Ishikawa (cell line): ENCODE results near the gene GLT8D1.

Source experiments
- CEBPB ChIP-seq: IDR thresholded peaks from 2 replicates; pipeline ENCODE4 v1.6.1; 2012
- CREB1 ChIP-seq: IDR thresholded peaks from 2 replicates; pipeline ENCODE4 v1.6.1; 2012; ENCODE audit warnings: low read depth
- EGR1 ChIP-seq: IDR thresholded peaks from 2 replicates; pipeline ENCODE4 v1.6.1; 2012
- EP300 ChIP-seq: IDR thresholded peaks from 2 replicates; pipeline ENCODE4 v1.6.1; 2012; ENCODE audit warnings: borderline replicate concordance
- FOXM1 ChIP-seq: IDR thresholded peaks from 2 replicates; pipeline ENCODE4 v1.6.1; 2012; ENCODE audit warnings: low read depth, borderline replicate concordance
- NFIC ChIP-seq: IDR thresholded peaks from 2 replicates; pipeline ENCODE4 v1.6.1; 2012
- RAD21 ChIP-seq: IDR thresholded peaks from 2 replicates; pipeline ENCODE4 v1.6.1; 2012; ENCODE audit warnings: low read depth
- TAF1 ChIP-seq: IDR thresholded peaks from 2 replicates; pipeline ENCODE4 v1.6.1; 2012; ENCODE audit warnings: low read depth, mild to moderate bottlenecking
- TCF12 ChIP-seq: IDR thresholded peaks from 2 replicates; pipeline ENCODE4 v1.6.1; 2012; ENCODE audit warnings: low read depth
- TEAD4 ChIP-seq: IDR thresholded peaks from 2 replicates; pipeline ENCODE4 v1.6.1; 2012
- YY1 ChIP-seq: IDR thresholded peaks from 2 replicates; pipeline ENCODE4 v1.6.1; 2012; ENCODE audit warnings: low read depth
- ZBTB7A ChIP-seq: IDR thresholded peaks from 2 replicates; pipeline ENCODE4 v1.6.1; 2012; ENCODE audit warnings: low read depth
- TF ChIP-seq, protein P1 (sequence below): IDR thresholded peaks from 2 replicates; pipeline ENCODE4 v1.6.1; 2012
- TF ChIP-seq, protein P2 (sequence below): IDR thresholded peaks from 2 replicates; pipeline ENCODE4 v1.6.1; 2012
- TF ChIP-seq, protein P3 (sequence below): IDR thresholded peaks from 2 replicates; pipeline ENCODE4 v1.6.1; 2012; ENCODE audit warnings: low read depth, mild to moderate bottlenecking

GLT8D1 gene

DNA sequence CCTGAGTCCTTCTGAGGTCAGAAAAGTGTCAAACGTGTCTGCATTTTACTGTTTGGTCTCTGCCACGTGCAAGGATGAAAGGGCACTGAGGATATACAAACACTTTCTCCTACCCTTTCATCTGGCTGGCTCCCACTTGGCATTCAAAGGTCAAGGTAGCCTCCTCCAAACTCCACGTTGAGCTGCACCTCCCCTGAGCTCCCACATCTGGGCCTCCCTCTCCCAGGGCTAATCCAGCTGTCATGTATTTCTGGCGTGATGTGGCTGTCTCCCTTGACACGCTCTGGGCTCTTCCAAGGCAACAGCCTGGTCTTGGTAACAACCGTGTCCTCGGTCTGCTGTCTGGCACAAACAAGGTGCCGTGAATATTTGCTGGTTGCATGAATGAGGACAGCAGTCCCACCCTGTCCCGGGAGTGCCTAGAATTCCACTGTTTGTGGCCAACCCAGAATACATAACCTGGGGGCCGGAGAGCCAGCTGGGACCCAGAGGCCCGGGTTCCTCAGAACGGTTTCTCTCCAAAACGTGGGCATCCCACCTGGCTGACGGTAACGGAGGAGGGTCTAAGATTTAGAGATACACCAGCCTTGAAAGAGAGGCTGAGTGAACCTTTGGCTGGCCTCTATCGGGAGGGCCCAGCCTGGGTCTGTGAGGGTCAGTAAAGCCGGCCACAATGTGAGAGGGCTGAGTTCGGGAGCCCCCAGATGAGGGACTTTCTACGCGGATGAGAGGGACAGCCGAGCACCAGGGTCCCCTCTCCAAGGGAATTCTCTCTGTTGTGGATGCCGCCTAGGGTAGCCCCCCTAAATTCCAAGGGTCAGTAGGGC lies 767 bp downstream of the GLT8D1 start:
- TF ChIP-seq ZBTB7A (no peak), CEBPB (no peak), FOXM1 (no peak), YY1 (no peak), EP300 (no peak), TCF12 (no peak), TAF1 (no peak), EGR1 (no peak), NFIC (no peak), CREB1 (no peak), TEAD4 (no peak), RAD21 (no peak)
- TF ChIP-seq, protein P1, sequence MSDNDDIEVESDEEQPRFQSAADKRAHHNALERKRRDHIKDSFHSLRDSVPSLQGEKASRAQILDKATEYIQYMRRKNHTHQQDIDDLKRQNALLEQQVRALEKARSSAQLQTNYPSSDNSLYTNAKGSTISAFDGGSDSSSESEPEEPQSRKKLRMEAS: no peak; the same call in 1 of the 2 replicates
- TF ChIP-seq, protein P2, sequence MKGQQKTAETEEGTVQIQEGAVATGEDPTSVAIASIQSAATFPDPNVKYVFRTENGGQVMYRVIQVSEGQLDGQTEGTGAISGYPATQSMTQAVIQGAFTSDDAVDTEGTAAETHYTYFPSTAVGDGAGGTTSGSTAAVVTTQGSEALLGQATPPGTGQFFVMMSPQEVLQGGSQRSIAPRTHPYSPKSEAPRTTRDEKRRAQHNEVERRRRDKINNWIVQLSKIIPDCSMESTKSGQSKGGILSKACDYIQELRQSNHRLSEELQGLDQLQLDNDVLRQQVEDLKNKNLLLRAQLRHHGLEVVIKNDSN: no peak
- TF ChIP-seq, protein P3, sequence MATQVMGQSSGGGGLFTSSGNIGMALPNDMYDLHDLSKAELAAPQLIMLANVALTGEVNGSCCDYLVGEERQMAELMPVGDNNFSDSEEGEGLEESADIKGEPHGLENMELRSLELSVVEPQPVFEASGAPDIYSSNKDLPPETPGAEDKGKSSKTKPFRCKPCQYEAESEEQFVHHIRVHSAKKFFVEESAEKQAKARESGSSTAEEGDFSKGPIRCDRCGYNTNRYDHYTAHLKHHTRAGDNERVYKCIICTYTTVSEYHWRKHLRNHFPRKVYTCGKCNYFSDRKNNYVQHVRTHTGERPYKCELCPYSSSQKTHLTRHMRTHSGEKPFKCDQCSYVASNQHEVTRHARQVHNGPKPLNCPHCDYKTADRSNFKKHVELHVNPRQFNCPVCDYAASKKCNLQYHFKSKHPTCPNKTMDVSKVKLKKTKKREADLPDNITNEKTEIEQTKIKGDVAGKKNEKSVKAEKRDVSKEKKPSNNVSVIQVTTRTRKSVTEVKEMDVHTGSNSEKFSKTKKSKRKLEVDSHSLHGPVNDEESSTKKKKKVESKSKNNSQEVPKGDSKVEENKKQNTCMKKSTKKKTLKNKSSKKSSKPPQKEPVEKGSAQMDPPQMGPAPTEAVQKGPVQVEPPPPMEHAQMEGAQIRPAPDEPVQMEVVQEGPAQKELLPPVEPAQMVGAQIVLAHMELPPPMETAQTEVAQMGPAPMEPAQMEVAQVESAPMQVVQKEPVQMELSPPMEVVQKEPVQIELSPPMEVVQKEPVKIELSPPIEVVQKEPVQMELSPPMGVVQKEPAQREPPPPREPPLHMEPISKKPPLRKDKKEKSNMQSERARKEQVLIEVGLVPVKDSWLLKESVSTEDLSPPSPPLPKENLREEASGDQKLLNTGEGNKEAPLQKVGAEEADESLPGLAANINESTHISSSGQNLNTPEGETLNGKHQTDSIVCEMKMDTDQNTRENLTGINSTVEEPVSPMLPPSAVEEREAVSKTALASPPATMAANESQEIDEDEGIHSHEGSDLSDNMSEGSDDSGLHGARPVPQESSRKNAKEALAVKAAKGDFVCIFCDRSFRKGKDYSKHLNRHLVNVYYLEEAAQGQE: no peak

DNA sequence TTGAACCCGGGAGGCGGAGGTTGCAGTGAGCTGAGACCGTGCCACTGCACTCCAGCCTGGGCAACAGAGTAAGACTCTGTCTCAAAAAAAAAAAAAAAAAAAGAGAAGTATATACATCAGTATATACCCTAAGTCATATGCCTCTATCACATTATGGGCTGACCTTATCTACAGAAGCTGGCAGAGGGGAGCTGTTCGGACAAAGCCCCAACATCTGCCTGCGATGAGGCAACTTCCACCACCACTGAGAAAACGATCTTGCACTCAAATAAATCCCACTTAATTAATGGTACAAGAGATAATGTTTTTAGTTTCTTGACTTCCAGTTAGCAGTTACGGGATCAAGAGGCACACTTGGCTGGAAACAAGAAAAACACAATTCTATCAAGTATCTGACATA lies 2.2 kb downstream of the GLT8D1 start:
- TF ChIP-seq, protein P1: no peak
- TF ChIP-seq NFIC (no peak), RAD21 (no peak), EGR1 (no peak), TAF1 (no peak), EP300 (no peak), YY1 (no peak), TCF12 (no peak), FOXM1 (no peak), CEBPB (no peak), ZBTB7A (no peak), TEAD4 (no peak), CREB1 (no peak)
- TF ChIP-seq, protein P2: no peak
- TF ChIP-seq, protein P3: no peak

DNA sequence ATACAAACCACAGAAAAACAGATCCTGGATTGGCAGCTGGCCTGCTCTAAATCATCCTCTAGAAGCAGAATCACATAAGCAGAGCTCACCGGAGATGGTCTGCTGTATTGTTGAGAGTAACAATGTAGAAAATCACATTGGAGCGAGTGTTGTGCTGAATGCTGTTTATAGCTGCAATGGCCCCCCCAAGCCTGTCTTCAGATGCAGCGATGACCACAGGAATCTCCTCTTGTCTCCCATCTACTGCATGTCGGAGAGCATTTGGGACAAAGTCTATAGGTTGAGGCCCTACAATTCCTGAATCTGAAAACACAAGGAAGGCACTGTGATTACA lies 8.0 kb downstream of the GLT8D1 start:
- TF ChIP-seq, protein P2: no peak
- TF ChIP-seq CEBPB (no peak), NFIC (no peak), CREB1 (no peak), YY1 (no peak), EP300 (no peak), RAD21 (no peak), ZBTB7A (no peak), FOXM1 (no peak), TCF12 (no peak), TEAD4 (no peak)
- TF ChIP-seq, protein P1: no peak

DNA sequence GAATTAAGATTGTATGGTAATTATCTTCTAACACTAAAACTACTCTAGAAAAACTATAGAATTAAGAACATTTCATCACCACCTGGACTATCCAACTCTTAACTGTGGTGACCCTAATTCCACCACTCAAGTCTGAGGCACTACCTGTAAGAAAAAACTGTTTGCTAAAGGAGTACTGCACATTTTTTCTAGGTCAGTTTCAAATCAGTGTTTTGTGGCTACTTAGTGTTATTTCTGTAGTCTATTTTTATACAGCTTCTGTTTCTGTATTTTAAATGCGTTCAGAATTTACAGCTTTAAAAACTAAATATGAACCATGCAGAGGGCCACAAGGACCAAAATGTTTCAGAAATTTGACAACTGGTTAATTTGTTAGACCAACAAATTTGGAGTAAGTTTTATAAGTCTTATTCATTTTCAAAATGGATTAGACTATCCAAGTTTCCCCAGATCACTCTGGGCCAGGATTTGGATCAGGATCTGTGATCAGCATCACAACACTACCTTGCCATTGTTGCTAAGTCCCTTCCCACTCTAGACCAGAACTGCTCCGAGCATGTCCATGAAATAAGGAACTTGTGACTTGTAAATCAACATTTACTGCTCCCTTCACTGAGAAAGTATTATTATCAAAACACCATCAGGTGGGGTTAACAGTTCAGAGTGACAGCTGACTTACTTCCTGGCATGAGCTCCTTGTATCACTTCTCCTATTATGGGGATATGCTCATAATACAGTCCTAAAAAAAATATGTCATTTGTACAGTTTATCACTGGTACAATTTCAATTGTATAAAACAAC lies 8.6 kb downstream of the GLT8D1 start:
- TF ChIP-seq RAD21: no peak
- TF ChIP-seq, protein P3: no peak
- no peak for TF ChIP-seq NFIC
- TF ChIP-seq FOXM1: no peak
- TF ChIP-seq EP300: no peak
- TF ChIP-seq TCF12: no peak
- TF ChIP-seq, protein P2: no peak
- TF ChIP-seq TEAD4: no peak
- TF ChIP-seq ZBTB7A: no peak
- no peak for TF ChIP-seq EGR1
- TF ChIP-seq CREB1: no peak
- TF ChIP-seq, protein P1: no peak
- no peak for TF ChIP-seq YY1
- no peak for TF ChIP-seq CEBPB
- TF ChIP-seq TAF1: no peak
